Measurements from ENCODE around the gene PPBP.

Gene PPBP

GRCh38 chr4:74014332-74014731 is 26.3 kb upstream of the PPBP start:
- DNase-seq (ENCODE audit: low read depth) = peak; percentile 33
- TF ChIP-seq, protein P1, sequence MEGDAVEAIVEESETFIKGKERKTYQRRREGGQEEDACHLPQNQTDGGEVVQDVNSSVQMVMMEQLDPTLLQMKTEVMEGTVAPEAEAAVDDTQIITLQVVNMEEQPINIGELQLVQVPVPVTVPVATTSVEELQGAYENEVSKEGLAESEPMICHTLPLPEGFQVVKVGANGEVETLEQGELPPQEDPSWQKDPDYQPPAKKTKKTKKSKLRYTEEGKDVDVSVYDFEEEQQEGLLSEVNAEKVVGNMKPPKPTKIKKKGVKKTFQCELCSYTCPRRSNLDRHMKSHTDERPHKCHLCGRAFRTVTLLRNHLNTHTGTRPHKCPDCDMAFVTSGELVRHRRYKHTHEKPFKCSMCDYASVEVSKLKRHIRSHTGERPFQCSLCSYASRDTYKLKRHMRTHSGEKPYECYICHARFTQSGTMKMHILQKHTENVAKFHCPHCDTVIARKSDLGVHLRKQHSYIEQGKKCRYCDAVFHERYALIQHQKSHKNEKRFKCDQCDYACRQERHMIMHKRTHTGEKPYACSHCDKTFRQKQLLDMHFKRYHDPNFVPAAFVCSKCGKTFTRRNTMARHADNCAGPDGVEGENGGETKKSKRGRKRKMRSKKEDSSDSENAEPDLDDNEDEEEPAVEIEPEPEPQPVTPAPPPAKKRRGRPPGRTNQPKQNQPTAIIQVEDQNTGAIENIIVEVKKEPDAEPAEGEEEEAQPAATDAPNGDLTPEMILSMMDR (conservative IDR thresholded peaks at IDR 0.05; ENCODE audit: low read depth, low read length) = no peak
- H3K4me3 ChIP-seq (ENCODE audit: low read depth, low read length) = no peak overlapping the region

- no peak overlapping the region for H3K4me3 ChIP-seq (ENCODE audit: low read depth, low read length)
- TF ChIP-seq, protein P1 (conservative IDR thresholded peaks at IDR 0.05; ENCODE audit: low read depth, low read length) = no peak
- no peak for DNase-seq (ENCODE audit: low read depth)
Observed at GRCh38 chr4:74013264-74013663, 25.3 kb upstream of the PPBP start.

GRCh38 chr4:74012130-74012529 is 24.1 kb upstream of the PPBP start:
- DNase-seq (ENCODE audit: low read depth) = no peak
- TF ChIP-seq, protein P1 (conservative IDR thresholded peaks at IDR 0.05; ENCODE audit: low read depth, low read length) = no peak
- H3K4me3 ChIP-seq (ENCODE audit: low read depth, low read length) = no peak overlapping the region

- no peak overlapping the region for H3K4me3 ChIP-seq (ENCODE audit: low read depth, low read length)
- DNase-seq (ENCODE audit: low read depth) = no peak
- TF ChIP-seq, protein P1 (conservative IDR thresholded peaks at IDR 0.05; ENCODE audit: low read depth, low read length) = no peak
Observed at GRCh38 chr4:74009307-74009706, 21.3 kb upstream of the PPBP start.

DNA sequence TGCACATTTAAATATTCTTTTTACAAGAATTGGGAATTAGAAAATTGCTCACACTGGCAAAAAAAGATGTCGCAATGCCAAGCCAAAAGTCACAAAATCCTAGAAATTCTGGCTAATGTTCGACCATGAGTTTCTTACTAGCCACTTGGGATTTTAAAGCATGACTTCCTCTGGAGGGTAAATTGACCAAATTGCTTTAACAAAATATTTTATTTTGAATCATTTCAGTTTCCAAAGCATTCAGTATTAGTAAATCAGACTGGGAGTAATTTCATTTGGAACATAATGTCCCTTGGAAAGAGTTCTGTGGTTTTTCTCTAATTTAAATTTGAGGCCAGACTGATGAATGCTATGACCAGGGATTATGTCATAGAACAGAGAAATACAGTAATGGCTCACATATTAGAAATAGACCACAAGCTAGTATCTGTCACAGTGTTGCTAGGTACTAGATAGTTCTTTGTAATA is 18.1 kb upstream of the PPBP start:
- H3K4me3 ChIP-seq (ENCODE audit: low read depth, low read length) = no peak overlapping the region
- peak; percentile 54 for DNase-seq (ENCODE audit: low read depth)
- TF ChIP-seq, protein P1 (conservative IDR thresholded peaks at IDR 0.05; ENCODE audit: low read depth, low read length) = no peak

- DNase-seq (ENCODE audit: low read depth) = no peak
- no peak overlapping the region for H3K4me3 ChIP-seq (ENCODE audit: low read depth, low read length)
- TF ChIP-seq, protein P1 (conservative IDR thresholded peaks at IDR 0.05; ENCODE audit: low read depth, low read length) = no peak
Observed at GRCh38 chr4:74005528-74005927, 17.5 kb upstream of the PPBP start.

- no peak for DNase-seq (ENCODE audit: low read depth)
- TF ChIP-seq, protein P1 (conservative IDR thresholded peaks at IDR 0.05; ENCODE audit: low read depth, low read length) = no peak
Observed at GRCh38 chr4:74004668-74005067, 16.7 kb upstream of the PPBP start.

More at GRCh38 chr4:74004668-74005067, 16.7 kb upstream of the PPBP start:
- H3K4me3 ChIP-seq (ENCODE audit: low read depth, low read length) = no peak overlapping the region

All from choroid plexus epithelial cell (primary cell).